Activated CD8-positive, alpha-beta memory T cell treated with anti-CD3 and anti-CD28 coated beads, Interleukin-2, amount 50 U/mL, for 1 hour (primary cell): ENCODE measurements around the gene NTM.
"Not testable (repeated sequence)": the region's sequence is repeated elsewhere in the genome, so short reads cannot be mapped to it uniquely, and the experiment has no call there.

ENCODE experiments used
- DNase-seq: peaks from one replicate; pipeline ENCODE4 v3.0.0-alpha.2; 2020; ENCODE audit errors: extremely low read depth

Gene NTM

GRCh38 chr11:131422029-131422428 lies 51.6 kb downstream of the NTM start:
- no peak for DNase-seq

DNA sequence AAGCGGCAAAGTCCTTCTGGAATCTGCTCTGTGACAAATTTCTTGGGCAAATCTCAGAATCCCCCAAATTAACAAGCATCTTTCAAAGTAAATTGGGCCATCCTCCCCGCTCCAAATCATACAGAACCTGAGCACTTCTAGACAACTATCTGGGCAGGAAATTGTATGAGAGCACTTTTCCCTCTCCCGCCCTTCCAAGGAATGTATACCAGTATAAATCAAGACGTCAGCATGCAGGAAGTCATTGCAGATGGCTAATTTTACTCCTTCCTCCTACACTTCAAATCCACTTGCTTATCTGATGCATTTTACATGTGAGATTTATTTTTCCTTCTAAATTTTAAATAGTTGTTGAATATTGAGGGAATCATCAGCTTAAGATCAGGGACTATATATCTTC lies 52.1 kb downstream of the NTM start:
- no peak for DNase-seq

DNA sequence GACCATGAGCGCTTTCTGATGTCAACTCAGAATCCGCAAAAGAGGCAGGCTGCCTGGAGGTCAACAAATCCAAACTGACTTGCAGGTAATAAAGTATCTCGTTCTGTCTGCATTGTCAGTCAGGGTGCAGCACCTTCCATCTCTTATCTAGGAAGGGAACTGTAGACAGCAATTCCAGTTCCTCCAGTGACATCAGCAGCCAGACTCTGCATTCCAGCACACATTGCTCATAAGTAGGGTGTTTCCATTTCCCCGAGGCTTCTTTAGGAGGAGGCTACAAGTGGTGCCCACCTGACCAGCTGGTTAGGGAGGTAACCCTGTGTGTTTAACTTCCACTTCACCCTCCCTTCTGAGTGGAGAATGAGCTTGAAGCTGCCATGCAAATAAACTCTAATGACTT lies 53.3 kb downstream of the NTM start:
- DNase-seq: no peak

DNA sequence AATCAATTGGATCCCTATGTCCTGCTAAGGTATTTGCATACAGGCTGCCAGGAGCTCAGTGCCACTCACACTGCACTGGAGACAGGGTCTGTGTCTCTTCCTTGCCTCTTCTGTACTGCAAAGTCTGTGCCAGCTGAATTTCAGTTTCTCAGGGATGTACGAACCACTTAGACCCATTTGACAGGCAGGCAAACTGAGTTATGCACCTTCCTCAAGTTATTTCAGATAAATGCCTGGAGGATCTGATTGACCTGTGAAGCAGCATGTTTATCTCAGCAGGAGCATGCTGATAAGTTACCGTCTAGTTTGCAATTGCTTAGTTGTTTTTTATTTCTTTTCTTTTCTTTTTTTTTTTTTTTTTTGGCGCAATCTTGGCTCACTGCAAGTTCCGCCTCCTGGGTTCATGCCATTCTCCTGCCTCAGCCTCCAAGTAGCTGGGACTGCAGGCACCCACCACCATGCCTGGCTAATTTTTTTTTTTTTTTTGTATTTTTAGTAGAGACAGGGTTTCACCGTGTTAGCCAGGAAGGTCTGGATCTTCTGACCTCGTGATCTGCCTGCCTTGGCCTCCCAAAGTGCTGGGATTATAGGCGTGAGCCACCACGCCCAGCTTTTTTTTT lies 54.0 kb downstream of the NTM start:
- DNase-seq: not testable (repeated sequence)

DNA sequence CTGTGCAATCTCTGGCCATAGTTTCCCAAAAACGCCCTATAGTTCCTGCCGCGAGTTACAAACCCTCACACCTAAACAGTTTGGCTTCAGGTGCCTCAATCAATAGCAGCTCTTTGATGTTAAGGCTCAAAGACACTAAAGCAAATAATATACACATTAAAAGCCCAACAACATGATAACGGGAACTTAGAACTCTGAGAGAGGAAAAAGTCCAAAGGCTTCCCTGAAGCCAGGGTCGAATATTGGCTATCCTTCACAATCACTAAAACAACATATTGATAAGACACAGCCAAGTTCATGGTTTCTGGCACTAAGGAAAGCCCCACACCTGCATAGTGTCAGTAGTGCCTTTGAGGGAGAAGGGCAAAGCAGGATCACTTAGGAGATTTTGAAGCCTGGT lies 54.9 kb downstream of the NTM start:
- DNase-seq: no peak

DNA sequence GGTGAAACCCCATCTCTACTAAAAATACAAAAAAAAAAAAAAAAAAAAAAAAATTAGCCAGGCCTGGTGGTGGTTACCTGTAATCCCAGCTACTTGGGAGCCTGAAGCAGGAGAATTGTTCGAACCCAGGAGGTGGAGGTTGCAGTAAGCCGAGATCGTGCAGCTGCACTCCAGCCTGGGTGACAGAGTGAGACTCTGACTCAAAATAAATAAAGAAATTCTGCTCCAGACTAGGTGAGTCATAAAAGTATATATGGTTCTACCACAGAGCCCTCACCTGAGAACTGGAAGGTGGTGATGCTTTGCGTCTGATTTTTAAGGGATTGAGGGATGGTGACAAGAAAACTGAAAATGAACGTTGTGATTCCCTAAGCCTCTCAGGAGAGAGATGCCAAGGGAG lies 58.4 kb downstream of the NTM start:
- DNase-seq: no peak

GRCh38 chr11:131430473-131431208 lies 60.2 kb downstream of the NTM start:
- DNase-seq: no peak

DNA sequence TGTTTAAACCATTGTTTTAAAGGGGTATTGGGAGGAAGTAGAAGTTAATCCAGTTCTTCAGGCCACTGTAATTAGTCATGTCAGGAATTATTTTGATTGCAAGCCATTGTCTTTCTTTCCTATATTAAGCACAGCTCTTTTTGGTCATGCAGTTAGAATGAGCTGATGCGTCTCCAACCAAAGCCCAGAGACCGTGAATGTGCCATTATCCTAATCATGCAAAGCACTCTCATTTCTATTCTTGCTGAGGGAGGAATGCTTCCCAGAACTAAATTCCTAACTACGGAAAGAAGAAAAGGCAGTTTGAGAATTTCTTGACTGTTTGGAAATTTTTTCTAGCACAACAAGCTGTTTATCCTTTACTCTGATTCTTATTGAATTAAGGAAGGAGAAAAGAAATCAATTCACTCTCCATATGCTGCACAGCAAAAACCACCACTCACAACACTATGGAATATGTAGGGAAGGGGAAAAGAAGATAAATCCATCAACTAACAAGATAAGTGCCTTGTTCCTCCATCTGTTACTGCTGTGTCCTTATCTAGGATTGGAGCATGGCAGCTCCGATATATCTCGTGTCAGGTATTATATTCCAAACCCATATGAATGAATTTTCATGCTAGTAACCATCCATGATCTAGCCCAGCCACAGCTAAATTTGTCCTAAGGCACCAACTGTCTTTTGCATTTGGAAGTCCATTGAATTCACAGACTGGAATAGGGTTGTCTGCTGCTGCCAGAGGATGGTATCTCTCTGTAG lies 70.8 kb downstream of the NTM start:
- no peak for DNase-seq

- no peak for DNase-seq
Observed at GRCh38 chr11:131446590-131447275, 76.3 kb downstream of the NTM start.

DNA sequence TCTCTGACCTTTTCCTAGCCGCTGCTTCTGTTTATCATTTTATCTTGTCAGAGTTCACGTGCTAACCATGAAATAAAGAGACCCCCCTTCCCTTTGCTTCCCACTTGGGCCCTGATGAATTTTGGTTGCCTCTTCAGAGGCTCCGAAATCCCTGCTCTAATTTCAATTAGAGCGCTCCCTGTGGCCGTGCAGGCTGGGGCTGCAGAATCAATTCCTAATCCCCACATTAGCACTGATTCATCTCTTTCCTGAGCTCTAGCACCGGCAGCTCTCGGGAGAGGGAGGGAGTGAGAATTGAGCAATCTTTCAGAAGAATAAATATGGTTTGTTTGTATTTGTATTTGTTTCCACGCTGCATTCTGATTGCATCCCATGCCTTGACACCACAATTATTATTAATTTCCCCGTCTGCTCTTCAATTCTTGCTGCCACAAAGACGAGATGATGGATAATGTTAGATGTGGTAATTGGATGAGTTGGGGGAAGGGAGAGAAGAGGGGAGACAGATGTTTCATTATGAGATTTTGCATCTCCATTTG lies 76.9 kb downstream of the NTM start:
- DNase-seq: no peak

DNA sequence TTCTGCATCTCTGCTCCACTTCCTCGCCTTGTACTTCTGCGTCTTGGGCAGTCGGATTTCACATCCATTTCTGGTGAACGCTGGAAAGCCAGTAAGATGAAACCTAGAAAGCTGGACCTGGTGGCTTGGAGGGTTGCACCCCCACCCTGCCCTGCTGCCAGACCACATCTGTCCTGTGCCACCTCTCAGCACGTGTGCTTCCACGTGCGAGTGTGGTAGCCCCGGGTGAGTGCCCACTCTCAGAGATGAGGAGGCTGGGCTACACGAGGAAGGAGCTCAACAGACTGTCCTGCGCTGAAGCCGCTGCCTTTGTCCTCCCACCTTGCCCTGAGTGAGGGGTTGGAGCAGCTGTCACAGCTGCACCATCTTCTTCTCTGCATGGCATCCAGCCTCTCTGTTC lies 77.5 kb downstream of the NTM start:
- no peak for DNase-seq

- DNase-seq: no peak
Observed at GRCh38 chr11:131449036-131450019, 78.9 kb downstream of the NTM start.

DNA sequence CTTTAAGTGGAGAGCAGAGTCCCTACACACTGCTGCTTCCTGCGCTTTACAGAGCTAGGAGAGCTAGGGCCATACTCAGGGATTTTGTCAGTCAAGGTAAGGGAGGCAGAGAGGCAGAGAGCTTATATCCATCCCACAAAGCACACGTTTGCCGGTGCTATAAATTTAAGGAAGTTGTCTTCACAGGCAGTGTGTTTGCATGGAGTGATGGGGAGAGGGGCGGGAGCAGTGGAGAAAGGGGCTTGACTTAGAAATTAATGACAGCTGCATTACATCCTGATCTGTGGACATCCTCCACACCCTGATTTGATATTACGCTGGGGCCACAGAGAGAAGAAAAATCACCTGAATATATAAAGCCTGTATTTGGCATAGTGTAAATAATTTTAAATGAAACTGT lies 84.1 kb downstream of the NTM start:
- DNase-seq: no peak

GRCh38 chr11:131454989-131455388 lies 84.6 kb downstream of the NTM start:
- DNase-seq: no peak

GRCh38 chr11:131455843-131456704 lies 85.7 kb downstream of the NTM start:
- DNase-seq: no peak

DNA sequence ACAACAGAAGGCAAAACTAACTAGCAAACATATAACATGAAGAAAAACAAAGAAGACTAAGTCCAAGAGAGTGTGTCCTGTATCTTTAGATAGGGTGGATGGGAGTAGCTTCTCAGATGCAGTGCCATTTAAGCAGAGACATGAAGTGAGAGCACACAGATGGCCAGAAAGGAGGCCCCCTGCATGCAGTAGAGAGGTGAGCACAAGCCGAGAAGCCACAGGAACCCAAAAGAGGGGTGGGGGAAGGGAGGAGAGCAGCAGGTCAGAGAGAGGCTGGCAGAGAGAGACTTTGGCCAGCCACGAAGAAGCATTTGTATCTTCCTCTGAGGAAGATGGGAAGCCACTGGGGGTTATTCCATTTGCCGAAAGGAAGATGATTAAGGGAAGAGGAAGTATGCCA lies 86.7 kb downstream of the NTM start:
- DNase-seq: no peak

DNA sequence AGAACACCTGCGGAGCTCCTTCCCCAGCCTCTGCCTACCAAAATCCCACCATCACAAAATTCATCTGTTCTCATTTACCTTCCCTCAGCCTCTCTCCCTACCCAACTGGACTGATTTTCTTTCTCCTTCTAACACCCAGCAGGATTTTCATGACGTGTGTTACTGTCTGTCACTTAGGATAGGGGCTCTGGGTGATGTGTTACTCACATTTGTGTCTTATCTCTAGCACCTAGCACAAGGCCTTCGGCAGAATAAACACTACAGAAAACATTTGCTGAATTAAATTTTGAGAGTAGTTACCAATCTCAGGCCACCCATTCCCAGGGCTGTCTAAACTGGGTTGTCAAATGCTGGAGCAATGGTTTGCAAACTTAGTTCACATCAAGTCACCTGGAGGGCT lies 88.0 kb downstream of the NTM start:
- DNase-seq: no peak

- no peak for DNase-seq
Observed at GRCh38 chr11:131460931-131461330, 90.5 kb downstream of the NTM start.

- DNase-seq: no peak
Observed at GRCh38 chr11:131462622-131463021, 92.2 kb downstream of the NTM start.

DNA sequence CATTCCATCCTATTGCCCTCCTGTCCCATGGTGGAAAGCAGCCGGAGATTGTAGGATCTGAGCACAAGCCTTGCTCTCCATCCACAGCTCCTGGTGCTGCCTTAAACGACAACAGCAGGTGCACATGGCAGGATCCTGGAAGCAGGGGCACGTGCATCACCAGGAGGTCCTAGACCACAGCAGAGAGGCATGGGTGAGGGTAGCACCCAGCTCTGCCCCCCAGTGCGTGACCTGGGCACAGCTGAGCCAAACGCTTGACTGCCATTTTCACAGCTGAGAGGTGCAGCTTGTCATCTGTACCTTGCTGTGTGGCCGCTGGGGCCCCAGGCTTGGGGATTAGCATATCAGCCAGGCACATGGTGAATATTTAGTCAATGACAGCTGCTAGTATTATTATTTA lies 92.7 kb downstream of the NTM start:
- no peak for DNase-seq
